Kidney (tissue), 14 donors: ENCODE data around the gene TMEM266. TPM values are rescaled to one million over a fixed set of nuclear protein-coding genes. Genes with fewer than 3 reads are reported as not detected.
A peak's percentile ranks its signal among the peaks of the same experiment; 100 is the strongest.

Experiments
- DNase-seq, 5 donors: peaks; one replicate each; pipeline ENCODE4 v3.0.0-alpha.2; 2013 to 2020
- FAIRE-seq: peaks from 2 replicates; lab custom pipeline; 2012; peaks lifted over from hg19 to GRCh38; lab: Jason Lieb, UNC
- H3K27ac ChIP-seq, 2 donors: one replicate each; pipeline ENCODE4 v1.7.0; 2013; ENCODE audit warnings: low read depth in 2 of 2, low read length in 2 of 2, inconsistent platforms in 1 of 2
- H3K27me3 ChIP-seq: one replicate; pipeline ENCODE4 v1.7.1; 2013; ENCODE audit warnings: low read length, inconsistent platforms; ENCODE audit not compliant: control insufficient read depth, insufficient read depth
- H3K36me3 ChIP-seq, 3 donors: one replicate each; pipeline versions ENCODE4 v1.7.0 to v1.7.1; 2013; ENCODE audit warnings: low read length in 3 of 3, control low read depth in 1 of 3, inconsistent platforms in 1 of 3; ENCODE audit not compliant: insufficient read depth in 3 of 3, control insufficient read depth in 2 of 3
- H3K4me1 ChIP-seq, 3 donors: one replicate each; pipeline versions ENCODE4 v1.7.0 to v1.7.1; 2013; ENCODE audit warnings: low read length in 3 of 3, inconsistent platforms in 1 of 3, low read depth in 1 of 3; ENCODE audit not compliant: control insufficient read depth in 2 of 3, insufficient read depth in 2 of 3
- H3K4me3 ChIP-seq, 3 donors: one replicate each; pipeline versions ENCODE4 v1.7.0 to v1.8.1; 2013; ENCODE audit warnings: low read length in 3 of 3, control low read depth in 1 of 3, inconsistent platforms in 1 of 3
- H3K9ac ChIP-seq, 3 donors: one replicate each; pipeline versions ENCODE4 v1.7.0 to v1.7.1; 2013; ENCODE audit warnings: low read length in 3 of 3, control low read depth in 1 of 3, inconsistent platforms in 1 of 3
- H3K9me3 ChIP-seq, 3 donors: one replicate each; pipeline versions ENCODE4 v1.7.0 to v1.7.1; 2013; ENCODE audit warnings: low read length in 3 of 3, control low read depth in 1 of 3, inconsistent platforms in 1 of 3; ENCODE audit not compliant: control insufficient read depth in 2 of 3, insufficient read depth in 1 of 3
- CTCF ChIP-seq: IDR thresholded peaks from 3 replicates; pipeline ENCODE4 v1.5.1; 2012; ENCODE audit warnings: mild to moderate bottlenecking, moderate library complexity, borderline replicate concordance; ENCODE audit not compliant: insufficient read depth; ENCODE audit errors: extremely low read depth
- intact Hi-C: fragments of 100-400 bp; cut with DNase I; formaldehyde crosslinking; loops from one replicate; pipeline ENCODE4 v1.11.1; 2022
- polyA plus RNA-seq: library from polyadenylated mRNA; stranded (reverse); fragments of 350-450 nt; fragmentation: Illumina TruSeq; extraction: RNeasy Lipid Tissue Mini Kit (QIAGEN cat#74804); gene quantifications from one replicate; pipeline ENCODE4 v1.2.3, GENCODE V29; 2014; ENCODE audit warnings: low read depth, low replicate concordance; ENCODE audit not compliant: insufficient read depth
- total RNA-seq: library from RNA; stranded (reverse); fragmentation: NEBNext Ultra II Directional; extraction: Animal tissue kit (Norgen Biotek cat#: 25700); gene quantifications from one replicate; pipeline ENCODE4 v1.2.1, GENCODE V29; 2021
- donor health status: control.
- donor health status: control.
- donor health status: control.
- donor health status: control.
- donor health status: control.
- donor health status: DM: yes; HTN: yes; CAD: no.
- donor health status: Normal renal cell carcinoma (clear cell type).

TMEM266 gene
- total and polyA plus RNA-seq, 2 donors from 2014 or later: 0.72 to 3.1 TPM

GRCh38 chr15:76149291-76149915 lies 89.6 kb downstream of the TMEM266 start:
- no peaks in the 10 kb centered on the region for H3K27me3 ChIP-seq
- peaks cover 0 to 3% (median 0%) of the 10 kb centered on the region in 3 donors for H3K4me1 ChIP-seq
- no peaks in the 10 kb centered on the region for H3K9me3 ChIP-seq
- TF ChIP-seq CTCF: no peak
- intact Hi-C loops: no loop called here
- no peak overlapping the region for H3K9ac ChIP-seq
- H3K36me3 ChIP-seq: no peaks in the 10 kb centered on the region
- no peak overlapping the region for H3K4me3 ChIP-seq
- no peak overlapping the region for H3K27ac ChIP-seq
- no peak for FAIRE-seq
- DNase-seq: no peak

- DNase-seq: peak in 1 of 5 donors; percentile 65
- peaks cover 0 to 3% (median 0%) of the 10 kb centered on the region in 3 donors for H3K4me1 ChIP-seq
- H3K9ac ChIP-seq: no peak overlapping the region
- FAIRE-seq: no peak
- H3K36me3 ChIP-seq: no peaks in the 10 kb centered on the region
- no peak for TF ChIP-seq CTCF
- H3K27me3 ChIP-seq: no peaks in the 10 kb centered on the region
- intact Hi-C loops: no loop called here
- no peak overlapping the region for H3K4me3 ChIP-seq
- H3K27ac ChIP-seq: no peak overlapping the region
- H3K9me3 ChIP-seq: no peaks in the 10 kb centered on the region
These were observed 90.7 kb downstream of the TMEM266 start for GRCh38 chr15:76150513-76150912.

DNA sequence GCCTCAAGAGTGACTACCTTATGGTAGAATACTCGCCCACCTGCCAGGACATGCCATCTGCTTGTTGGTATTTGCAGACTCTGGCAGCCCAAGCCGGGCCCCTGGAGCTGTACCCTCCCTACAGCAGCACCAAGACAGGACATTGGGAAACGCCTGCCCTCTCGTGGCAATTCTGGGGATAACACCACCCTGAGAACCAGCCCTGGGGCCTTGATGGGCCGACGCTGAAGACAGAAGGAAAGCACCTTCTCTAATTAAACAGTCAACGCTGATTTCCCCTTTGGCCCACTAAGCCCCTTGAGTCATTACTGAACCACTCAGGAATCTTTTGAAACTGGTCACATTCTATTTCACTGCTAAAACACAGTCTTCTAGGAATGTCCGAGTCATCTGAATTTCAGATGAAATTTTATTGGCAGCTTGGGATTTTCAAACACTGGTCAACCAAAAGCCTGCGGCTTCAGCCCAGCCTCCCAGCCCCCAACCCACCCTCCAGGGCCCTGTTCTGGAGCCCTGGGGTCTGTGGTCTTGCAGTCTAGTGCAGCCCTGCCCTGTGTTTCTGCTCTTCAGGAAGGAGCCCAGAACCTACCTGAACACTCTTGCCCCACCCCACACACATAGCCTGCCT lies 91.3 kb downstream of the TMEM266 start:
- H3K27ac ChIP-seq: no peak overlapping the region
- no peaks in the 10 kb centered on the region for H3K36me3 ChIP-seq
- no peak overlapping the region for H3K4me3 ChIP-seq
- H3K9ac ChIP-seq: no peak overlapping the region
- peaks cover 0 to 3% (median 0%) of the 10 kb centered on the region in 3 donors for H3K4me1 ChIP-seq
- peak; percentile 79 to 82 (median 82) for DNase-seq
- TF ChIP-seq CTCF: peak; percentile 87
- FAIRE-seq: no peak
- H3K27me3 ChIP-seq: no peaks in the 10 kb centered on the region
- intact Hi-C loops: no loop called here
- H3K9me3 ChIP-seq: no peaks in the 10 kb centered on the region
